Iris pigment epithelial cell (primary cell): ENCODE data around the gene CDX2.
"Not testable (repeated sequence)": the region's sequence is repeated elsewhere in the genome, so short reads cannot be mapped to it uniquely, and the experiment has no call there.

Experiments used
- DNase-seq: peaks from one replicate; pipeline ENCODE4 v3.0.0-alpha.2; 2011; ENCODE audit warnings: low read depth

The CDX2 gene

DNA sequence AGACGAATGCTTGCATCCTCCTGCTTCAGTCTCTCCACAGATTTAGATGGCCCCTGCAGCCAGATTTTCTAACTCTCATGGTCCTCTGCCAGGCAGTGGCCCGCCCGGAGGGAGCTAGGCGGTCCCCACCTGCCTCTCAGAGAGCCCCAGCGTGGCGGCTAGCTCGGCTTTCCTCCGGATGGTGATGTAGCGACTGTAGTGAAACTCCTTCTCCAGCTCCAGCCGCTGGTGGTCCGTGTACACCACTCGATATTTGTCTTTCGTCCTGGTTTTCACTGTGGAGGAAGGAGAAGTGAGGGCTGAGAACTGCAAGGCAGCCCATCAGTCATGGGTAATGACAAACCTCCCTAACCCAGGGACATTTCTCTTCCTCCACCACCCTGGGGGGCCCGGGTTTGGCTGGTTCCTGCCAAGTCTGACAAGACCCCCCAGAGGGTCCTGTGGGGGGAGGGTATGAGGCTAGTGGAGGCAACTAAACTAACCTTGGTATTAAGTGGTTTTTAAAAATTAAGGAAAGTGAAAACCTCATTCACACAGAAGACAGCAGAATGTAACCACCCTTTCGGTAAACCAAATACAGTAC is 4.3 kb downstream of the CDX2 start:
- DNase-seq, result no peak

- not testable (repeated sequence) for DNase-seq
These were observed 4.9 kb downstream of the CDX2 start for GRCh38 chr13:27964206-27964605.

DNA sequence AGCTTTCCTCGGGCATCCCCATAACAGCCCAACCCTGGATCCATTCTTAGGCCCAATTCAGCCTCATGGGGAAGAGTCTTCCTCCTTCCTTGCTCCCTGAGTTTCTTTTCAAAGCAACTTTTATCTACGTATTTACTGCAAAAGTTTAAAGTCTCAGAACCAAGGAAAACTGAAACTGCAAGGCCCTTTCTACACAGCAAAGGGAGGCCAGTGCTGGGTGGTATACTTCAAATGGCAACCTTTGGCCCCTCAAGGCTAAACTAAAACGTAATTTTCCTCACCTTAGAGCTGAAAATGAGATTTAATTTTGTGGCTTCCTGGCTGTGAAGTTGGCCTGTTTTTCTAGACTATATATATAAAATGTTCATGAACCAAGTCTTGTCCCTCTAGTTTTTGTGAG is 5.6 kb downstream of the CDX2 start:
- no peak for DNase-seq

GRCh38 chr13:27962982-27963381 is 6.1 kb downstream of the CDX2 start:
- DNase-seq, result no peak

GRCh38 chr13:27962128-27962841 is 6.8 kb downstream of the CDX2 start:
- DNase-seq, result no peak

DNA sequence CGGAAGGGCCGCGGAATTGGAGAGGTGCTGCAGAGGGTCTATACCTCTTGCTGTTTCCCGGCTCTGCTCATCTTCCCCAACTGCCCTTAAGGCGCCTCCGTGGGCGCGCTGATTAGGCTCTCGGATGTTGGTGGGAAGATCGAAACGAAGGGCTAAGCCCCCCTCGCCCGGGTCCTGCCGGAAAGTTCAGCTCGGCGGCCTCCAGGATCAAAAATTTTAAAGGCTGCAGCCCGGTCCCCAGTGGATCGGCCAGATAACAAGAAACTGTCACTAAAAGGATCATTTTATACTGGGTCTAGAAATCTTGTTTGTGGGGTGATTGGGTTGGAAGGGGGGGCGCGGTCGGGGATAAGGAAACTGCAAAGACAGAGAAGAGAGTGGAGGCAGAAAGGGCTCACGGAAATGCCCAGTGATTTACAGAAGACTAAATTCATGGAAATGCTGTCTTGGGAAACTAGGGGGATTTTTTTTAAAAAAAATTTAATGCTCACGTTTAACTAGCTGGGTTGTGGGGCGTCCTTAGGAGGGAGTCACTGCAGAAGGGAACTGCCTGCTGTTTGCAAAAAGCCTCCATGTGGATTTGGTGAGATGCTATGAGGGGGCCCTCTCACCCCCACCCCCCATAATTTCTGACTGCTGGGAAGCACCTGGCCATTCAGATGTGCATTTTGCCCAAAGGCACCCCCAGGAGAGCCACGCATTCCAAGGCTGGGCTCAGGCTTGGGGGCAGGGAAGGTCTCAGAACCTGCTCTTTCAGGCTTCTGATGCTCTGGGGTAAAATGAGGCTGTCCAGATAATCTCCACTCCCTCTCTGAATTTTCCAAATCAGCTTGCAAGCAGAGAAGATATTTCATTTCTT is 7.7 kb downstream of the CDX2 start:
- no peak for DNase-seq

- DNase-seq, result peak; percentile 41
These were observed 8.5 kb downstream of the CDX2 start for GRCh38 chr13:27960362-27961226.

DNA sequence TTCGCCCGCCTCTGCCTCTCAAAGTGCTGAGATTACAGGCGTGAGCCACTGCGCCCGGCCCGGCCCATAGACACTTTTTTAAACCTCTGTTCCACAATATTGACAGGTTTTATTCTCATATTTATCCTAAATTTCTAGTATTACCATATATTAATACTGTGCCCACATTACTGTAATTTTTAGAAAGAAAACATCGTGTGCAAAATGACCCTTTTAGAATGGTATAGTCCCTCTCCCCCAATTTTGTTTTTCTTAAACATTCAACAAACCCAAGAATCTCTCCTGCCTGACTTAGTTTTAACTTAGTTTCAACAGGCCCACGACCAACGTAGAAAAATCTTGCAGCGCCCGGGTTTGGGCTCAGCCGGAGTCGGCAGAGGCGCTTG is 9.1 kb downstream of the CDX2 start:
- DNase-seq, result no peak

DNA sequence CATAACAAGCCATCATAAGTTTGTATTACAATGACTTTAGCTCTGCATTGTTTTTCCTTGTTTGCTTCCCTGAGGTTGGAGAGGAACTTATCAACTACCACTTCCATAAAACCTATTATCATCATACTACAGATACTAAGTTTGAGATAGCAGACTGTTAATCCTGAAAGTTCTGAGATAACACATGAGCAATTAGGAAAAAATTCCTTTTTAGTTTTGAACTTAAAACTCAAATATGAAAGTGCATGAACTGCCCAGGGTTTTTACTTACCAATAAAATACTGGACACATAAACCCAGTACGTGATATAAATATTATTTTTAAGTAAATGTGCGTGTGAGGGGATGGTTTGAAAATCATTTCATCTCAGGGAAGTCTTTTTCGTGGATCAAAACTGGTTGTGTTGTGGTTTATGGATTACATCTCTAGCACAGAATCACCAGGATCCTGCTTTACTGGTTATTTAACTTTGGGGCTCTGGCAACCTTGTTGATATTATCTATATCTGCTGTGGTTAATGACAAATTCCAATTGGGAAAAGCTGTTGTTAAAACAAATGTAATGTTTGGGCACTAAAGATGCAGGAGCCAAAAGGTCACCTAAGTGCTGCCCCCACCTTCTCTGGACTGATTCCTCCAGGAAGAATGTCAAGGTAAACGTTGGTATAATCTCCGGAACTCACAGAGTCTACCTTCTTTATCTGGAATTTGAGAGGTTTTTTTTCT is 12.4 kb downstream of the CDX2 start:
- no peak for DNase-seq

DNA sequence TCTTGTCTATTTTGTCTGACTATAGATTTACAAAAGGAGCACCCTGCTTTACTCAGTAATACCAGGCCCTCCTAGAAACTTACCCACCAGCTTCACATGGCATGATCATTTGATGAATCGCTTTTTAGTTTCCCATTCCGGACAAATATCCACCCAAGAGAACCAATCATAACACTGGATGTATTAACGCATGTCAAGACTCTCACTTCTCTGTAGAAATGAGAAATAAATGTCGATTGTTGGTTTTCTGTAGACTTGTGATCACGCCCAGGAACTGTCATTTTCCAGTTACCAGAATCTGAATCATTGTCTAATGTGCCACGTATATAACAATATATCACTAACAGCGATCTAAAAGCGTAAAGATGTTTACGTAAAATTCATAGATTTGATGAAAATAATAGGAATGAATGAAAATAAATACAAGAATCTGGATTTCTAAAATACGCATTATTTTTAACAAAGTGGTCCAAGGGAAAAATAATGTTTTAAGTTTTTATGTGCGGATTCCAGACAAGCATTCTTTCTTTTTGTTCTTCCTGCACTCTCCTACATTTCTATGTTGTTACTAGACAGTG is 14.0 kb downstream of the CDX2 start:
- no peak for DNase-seq

DNA sequence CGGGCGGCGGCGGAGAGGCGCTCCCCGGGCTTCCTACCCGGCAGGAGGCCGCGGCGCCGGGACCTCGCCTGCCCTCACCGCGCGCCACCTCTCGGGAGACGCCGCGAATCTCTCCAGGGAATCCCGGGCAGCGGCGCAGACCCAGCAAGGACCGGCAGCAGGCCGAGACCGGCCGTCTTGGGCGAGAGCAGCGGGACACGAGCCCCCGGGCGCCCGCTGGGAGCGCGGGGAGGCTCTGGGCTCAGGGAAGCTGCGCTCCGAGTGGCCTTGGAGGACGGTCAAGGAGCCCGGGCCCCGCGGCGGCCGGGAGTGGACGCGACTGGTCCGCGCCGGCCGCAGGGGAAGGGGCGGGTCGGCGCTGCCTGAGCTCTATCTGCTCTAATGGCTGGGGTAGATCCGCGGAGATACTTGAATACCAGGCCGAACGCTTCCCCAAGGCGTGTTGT is 14.7 kb downstream of the CDX2 start:
- DNase-seq, result peak; percentile 32

DNA sequence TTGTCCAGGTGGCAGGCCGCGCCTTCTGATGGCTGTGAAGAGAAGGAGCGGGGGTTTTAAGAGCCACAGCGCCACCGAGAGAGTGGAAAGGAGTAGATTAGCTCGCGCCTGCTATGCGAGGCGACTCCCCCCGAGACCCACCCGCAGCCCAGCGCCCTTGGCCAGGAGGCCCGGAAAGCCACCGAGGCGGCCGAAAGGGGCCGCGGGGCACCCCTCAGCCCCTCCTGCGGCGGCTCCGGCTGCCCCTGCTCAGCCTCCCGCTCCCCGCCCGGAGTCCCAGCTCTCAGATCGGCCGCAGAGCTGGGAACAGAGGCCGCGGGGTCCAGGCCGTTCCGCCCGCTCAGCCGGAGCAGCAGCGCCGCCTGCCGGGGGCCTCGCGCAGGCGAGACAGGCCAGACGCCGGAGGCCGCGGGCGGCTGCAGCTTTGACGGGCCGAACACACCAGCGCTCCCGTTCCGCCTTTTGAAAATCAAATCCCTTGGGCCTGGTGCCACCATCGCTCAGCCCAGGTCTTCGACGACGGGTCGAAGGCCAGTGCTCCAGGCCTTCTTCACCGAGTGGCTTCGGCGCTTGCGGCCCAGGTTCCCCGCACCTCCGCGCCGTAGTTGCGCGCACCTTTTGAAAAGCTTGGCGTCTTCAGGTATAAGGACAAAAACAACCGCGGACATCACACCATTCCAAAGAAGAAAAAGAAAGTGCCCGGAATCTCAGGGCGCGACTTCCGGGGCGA is 15.3 kb downstream of the CDX2 start:
- peak; percentile 63 for DNase-seq

GRCh38 chr13:27952876-27953675 is 16.0 kb downstream of the CDX2 start:
- DNase-seq, result no peak

GRCh38 chr13:27942972-27943371 is 26.1 kb downstream of the CDX2 start:
- no peak for DNase-seq

DNA sequence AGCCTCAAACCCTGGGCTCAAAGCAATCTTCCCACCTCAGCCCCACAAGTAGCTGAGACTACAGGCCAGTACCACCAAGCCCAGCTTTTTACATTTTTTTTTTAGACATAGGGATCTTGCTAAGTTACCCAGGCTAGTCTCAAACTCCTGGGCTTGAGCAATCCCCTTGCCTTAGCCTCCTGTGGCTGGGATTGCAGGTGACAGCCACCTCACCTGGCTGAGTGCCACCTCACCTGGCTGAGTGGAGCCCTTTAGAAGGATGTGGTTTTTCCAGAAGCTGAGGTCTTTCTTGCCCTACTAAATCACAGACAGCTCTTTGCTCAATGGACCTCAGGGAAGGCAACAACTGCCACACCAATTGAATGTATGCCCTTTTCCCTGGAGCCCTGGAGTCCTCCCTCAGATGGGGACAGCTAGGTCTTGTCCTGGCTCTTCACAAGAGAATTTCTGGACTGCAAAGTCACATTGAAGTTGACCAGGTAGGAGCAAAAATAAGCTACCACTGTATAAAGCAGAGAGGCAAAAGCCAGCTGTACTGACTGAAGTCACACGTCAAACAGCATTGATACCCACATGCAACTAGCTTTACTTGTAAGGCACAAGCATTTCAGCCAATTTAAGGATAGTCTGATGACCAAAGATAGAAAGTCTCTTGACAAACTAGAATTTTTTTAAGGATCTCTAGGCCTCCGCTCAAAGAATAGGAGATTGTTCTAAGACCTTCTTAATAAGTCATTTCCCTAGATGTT is 35.4 kb downstream of the CDX2 start:
- DNase-seq, result no peak

GRCh38 chr13:27933118-27933517 is 36.0 kb downstream of the CDX2 start:
- DNase-seq, result no peak

DNA sequence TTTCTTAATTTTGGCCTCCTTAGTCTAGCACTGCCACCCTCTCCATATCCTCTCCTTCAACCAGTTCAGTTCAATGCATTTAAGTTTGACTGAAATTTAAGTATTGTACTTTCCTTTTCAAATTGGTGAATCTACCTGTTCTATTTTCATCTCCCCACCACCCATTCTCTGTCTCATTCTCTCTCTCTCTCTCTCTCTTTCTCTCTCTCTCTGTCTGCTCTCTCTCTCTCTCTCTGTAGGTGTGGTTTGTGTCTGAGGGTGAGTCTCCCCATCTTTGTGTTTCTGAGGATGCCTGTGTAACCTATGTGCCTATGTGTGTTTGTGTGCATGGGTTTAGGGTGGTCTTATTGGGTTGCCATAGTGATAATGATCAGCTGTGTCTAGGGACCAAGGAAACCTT is 39.2 kb downstream of the CDX2 start:
- DNase-seq, result no peak

- no peak for DNase-seq
These were observed 40.0 kb downstream of the CDX2 start for GRCh38 chr13:27928805-27929753.
